ENCODE measurements around the gene ERRFI1.

GRCh38 chr1:8002921-8003320, 23.2 kb downstream of the ERRFI1 start:
- TF ChIP-seq POLR2A (IDR thresholded peaks at IDR 0.05; ENCODE audit: low read depth, low read length) (no peak), EZH2 (IDR thresholded peaks at IDR 0.05; ENCODE audit: borderline replicate concordance, control insufficient read depth, low read depth, low read length) (no peak), FOXK2 (IDR thresholded peaks at IDR 0.05) (no peak), IKZF2 (IDR thresholded peaks at IDR 0.05) (no peak), CTCF (IDR thresholded peaks at IDR 0.05 in 2 of 3, conservative IDR thresholded peaks at IDR 0.05 in 1 of 3; ENCODE audit: control insufficient read depth in 2 of 3, extremely low read depth in 1 of 3, insufficient read depth in 1 of 3, low read depth in 3 of 3, low read length in 3 of 3) (no peak), CHD2 (IDR thresholded peaks at IDR 0.05; ENCODE audit: borderline replicate concordance, low read depth, low read length) (no peak), NR2C1 (IDR thresholded peaks at IDR 0.05) (no peak), E4F1 (IDR thresholded peaks at IDR 0.05; ENCODE audit: borderline replicate concordance, partially characterized antibody) (no peak), SREBF2 (IDR thresholded peaks at IDR 0.05; ENCODE audit: low read length) (no peak), SMARCA5 (IDR thresholded peaks at IDR 0.05) (no peak), ZNF274 (IDR thresholded peaks at IDR 0.05; ENCODE audit: insufficient read depth, insufficient read length) (no peak), TARDBP (IDR thresholded peaks at IDR 0.05; ENCODE audit: borderline replicate concordance) (no peak), POLR2AphosphoS5 (IDR thresholded peaks at IDR 0.05; ENCODE audit: low read length) (no peak), ESRRA (IDR thresholded peaks at IDR 0.05; ENCODE audit: low read length) (no peak)

Measured in GM12878 (cell line).